Measurements from ENCODE around the gene IL15.
"Not testable (repeated sequence)": the region's sequence is repeated elsewhere in the genome, so short reads cannot be mapped to it uniquely, and the experiment has no call there.

Gene IL15

GRCh38 chr4:141646969-141647368 lies 10.6 kb downstream of the IL15 start:
- DNase-seq (ENCODE audit: low read depth in 2 of 2): no peak

- no peak for DNase-seq (ENCODE audit: low read depth in 2 of 2)
These were observed 11.6 kb downstream of the IL15 start for GRCh38 chr4:141647966-141648365.

DNA sequence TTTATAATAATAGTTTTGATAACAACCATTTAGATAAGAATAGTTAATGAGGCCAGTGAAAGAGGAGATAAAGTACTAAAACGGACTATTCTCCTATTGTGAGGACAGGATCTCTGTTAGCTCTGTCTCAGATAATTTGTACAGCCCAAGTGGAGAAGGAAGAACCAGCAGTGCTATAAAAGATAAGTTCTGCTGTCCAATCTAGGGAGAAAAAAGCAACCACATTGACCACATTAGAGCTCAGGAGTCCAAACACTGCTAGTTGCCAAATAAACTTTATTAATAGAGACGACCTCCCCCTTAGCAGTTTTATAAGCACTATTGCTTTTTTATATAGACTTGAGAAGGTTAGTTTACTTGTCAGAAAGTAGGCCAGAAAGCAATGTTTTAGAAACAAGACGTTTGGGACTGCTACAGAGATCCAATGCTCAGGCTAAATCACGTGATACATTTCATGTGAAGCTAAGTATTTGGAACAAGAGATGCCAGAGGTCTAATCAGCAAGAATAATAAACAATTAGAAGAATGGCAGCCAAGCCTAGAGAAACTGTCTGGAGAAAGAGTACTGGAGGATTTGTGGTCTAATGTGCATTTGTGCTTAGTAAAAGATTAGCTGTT lies 15.9 kb downstream of the IL15 start:
- DNase-seq (ENCODE audit: low read depth in 2 of 2): no peak

- DNase-seq (ENCODE audit: low read depth in 2 of 2): no peak
These were observed 17.7 kb downstream of the IL15 start for GRCh38 chr4:141654098-141654497.

- no peak for DNase-seq (ENCODE audit: low read depth in 2 of 2)
These were observed 19.6 kb downstream of the IL15 start for GRCh38 chr4:141656031-141656430.

- no peak for DNase-seq (ENCODE audit: low read depth in 2 of 2)
These were observed 21.3 kb downstream of the IL15 start for GRCh38 chr4:141657550-141658250.

DNA sequence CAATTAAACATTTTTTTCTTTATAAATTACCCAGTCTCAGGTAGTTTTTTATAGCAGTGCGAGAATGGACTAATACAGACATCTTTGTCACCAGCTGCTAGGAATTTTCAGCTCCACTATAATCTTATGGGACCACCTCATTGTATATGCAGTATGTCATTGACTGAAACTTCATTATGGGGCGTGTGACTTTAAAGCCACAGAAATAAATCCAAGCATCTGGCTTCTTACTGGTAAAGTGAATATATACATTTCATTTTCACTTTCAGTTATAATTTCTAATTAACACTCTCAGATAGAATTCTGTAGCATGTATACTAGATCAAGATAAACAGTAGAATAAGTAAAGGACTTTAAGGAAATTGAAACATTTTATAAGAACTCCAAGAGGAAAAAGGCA lies 21.9 kb downstream of the IL15 start:
- DNase-seq (ENCODE audit: low read depth in 2 of 2): no peak

GRCh38 chr4:141659539-141659938 lies 23.2 kb downstream of the IL15 start:
- DNase-seq (ENCODE audit: low read depth in 2 of 2): no peak

DNA sequence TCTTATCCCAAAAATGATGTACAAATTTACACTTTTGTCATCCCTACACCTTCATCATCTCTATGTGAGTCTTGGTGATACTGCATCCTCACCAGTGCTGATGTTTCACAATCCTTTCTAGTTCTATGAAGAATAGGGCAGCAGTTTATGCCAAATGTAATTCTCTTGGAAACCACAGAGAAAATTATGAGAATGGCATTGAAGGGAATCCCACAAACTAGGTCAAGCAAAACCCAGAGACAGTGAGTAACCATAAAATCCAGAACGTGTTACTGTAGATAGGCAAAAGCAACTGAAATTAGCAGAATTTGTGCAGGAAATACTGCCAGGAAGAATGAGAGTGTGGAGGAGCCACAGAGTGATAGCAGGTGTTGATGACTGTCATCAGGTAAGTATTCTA lies 24.5 kb downstream of the IL15 start:
- DNase-seq (ENCODE audit: low read depth in 2 of 2): no peak

GRCh38 chr4:141668200-141668910 lies 32.0 kb downstream of the IL15 start:
- DNase-seq (ENCODE audit: low read depth in 2 of 2): no peak

GRCh38 chr4:141669501-141669900 lies 33.1 kb downstream of the IL15 start:
- no peak for DNase-seq (ENCODE audit: low read depth in 2 of 2)

DNA sequence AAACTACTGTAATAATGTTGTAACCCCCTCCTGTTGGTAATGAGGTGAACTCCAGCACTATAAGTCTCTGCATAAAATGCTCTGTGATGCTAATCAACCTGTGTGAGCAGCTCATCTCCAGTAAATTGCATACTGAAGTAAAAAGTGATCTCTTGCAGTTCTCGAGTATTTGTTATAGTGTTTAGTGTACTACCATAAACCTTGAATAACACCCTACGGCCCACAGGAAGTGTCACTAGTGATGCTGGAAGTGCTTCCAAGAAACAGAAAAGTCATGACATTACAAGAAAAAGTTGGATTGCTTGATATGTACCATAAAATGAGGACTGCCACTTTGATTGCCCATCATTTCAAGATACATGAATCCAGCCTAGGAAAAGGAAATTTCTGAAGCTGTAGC lies 39.0 kb downstream of the IL15 start:
- no peak for DNase-seq (ENCODE audit: low read depth in 2 of 2)

GRCh38 chr4:141676087-141676670 lies 39.8 kb downstream of the IL15 start:
- no peak for DNase-seq (ENCODE audit: low read depth in 2 of 2)

DNA sequence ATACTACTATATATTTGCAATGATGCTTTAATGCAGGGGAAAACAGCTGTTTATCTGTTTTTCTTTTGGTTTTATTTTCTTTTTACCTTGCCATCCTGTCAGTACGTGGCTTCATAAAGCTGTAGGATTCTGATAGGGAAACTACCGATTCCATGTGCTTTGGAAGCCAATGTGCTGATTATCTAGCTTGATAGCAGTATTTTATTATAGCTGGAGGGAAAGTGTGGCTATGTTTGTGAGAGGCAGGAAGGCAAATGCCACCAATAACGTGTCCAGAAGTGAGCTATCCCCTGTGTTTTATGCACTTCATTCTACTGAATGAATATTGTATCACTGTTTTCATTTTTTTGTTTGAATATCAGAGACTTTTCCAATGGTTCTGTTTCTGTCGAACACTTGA lies 43.7 kb downstream of the IL15 start:
- no peak for DNase-seq (ENCODE audit: low read depth in 2 of 2)

- DNase-seq (ENCODE audit: low read depth in 2 of 2): no peak
These were observed 48.4 kb downstream of the IL15 start for GRCh38 chr4:141684785-141685184.

DNA sequence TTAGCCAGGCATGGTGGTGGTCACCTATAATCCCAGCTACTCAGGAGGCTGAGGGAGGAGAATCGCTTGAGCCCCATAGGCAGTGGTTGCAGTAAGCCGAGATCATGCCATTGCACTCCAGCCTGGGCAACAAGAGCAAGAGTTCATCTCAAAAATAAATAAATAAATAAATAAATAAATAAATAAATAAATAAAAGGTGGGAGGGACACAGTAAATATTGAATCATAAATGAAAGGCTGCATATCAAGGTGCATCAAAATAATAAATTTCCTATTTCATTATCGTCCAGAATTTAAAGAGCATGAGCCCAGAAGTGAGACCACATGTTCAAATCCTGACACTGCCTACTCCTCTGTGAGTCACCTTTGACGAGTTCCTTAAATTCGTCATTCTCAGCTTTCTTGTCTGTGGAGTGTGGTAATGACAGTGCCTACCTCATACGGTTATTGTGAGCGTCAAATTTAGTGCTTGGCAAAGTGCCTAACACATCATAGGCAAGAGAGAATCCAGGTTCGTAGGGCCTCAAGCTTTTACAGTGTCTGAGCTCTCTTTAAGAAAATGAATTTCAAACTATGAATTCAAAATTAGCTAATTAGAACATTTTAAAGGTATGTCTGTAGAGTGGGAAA lies 49.9 kb downstream of the IL15 start:
- no peak for DNase-seq (ENCODE audit: low read depth in 2 of 2)

DNA sequence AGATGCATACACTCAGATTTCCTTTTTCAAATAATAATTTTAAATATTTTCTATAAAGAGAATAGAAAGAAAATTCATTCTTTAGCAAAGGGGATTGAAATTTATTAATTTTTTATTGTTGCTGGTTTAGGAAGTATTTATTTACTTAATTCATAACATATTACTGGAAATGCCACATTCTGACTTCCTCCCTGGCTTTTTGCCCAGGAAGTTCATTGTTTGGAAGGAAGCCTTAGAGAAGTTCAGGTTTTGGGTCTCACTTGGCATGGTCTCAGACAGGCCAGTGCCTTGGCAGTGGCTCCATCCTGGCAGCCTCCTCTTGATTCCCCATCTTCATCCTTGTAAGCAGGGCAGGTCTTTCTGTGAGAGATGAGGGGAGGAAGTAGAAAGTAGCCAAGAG lies 50.5 kb downstream of the IL15 start:
- DNase-seq (ENCODE audit: low read depth in 2 of 2): no peak

GRCh38 chr4:141689726-141690296 lies 53.4 kb downstream of the IL15 start:
- DNase-seq (ENCODE audit: low read depth in 2 of 2): not testable (repeated sequence)

GRCh38 chr4:141691247-141691646 lies 54.9 kb downstream of the IL15 start:
- DNase-seq (ENCODE audit: low read depth in 2 of 2): not testable (repeated sequence)

DNA sequence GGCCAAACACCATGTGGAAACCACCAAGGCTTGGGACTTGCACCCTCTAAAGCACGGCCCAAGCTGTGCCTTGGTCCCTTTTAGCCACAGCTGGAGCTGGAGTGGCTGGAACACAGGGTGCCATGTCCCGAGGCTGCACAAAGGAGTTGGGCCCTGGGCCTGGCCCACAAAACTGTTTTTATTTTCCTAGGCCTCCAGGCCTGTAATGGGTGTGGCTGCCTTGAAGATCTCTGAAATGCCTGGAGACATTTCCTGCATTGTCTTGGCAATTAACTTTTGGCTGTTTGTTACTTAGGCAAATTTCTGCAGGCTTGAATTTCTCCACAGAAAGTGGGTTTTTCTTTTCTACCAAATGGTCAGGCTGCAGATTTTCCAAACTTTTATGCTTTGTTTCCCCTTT lies 55.7 kb downstream of the IL15 start:
- DNase-seq (ENCODE audit: low read depth in 2 of 2): no peak

- DNase-seq (ENCODE audit: low read depth in 2 of 2): no peak
These were observed 60.7 kb downstream of the IL15 start for GRCh38 chr4:141697116-141697515.
